Heart left ventricle (tissue), 16 donors: ENCODE results near the gene GRIP1. TPM values are rescaled to one million over a fixed set of nuclear protein-coding genes. Genes with fewer than 3 reads are reported as not detected.

Experiments used
- ATAC-seq, 4 donors: fragments of 200-7000 bp; cut with Tn5 transposase; one replicate each; pipeline ENCODE4 v1.9.1; 2020 to 2022; ENCODE audit warnings: moderate library complexity in 4 of 4, mild to moderate bottlenecking in 3 of 4, moderate number of reproducible peaks in 1 of 4
- DNase-seq, 5 donors: peaks; one replicate each; pipeline ENCODE4 v3.0.0-alpha.2; 2020
- H3K27ac ChIP-seq, 12 donors: fragments of 200-600 bp; sonication (generic) in 4 of 12; one replicate each; pipeline versions ENCODE4 v1.5.0 to v1.8.0; 2016 to 2022; ENCODE audit warnings: mild to moderate bottlenecking in 2 of 12
- H3K27me3 ChIP-seq, 9 donors: fragments of 200-600 bp; sonication (generic) in 2 of 9; one replicate each; pipeline versions ENCODE4 v1.5.1 to v1.8.0; 2016 to 2022; ENCODE audit warnings: mild to moderate bottlenecking in 3 of 9
- H3K36me3 ChIP-seq, 9 donors: fragments of 200-600 bp; sonication (generic) in 2 of 9; one replicate each; pipeline versions ENCODE4 v1.5.0 to v1.8.0; 2018 to 2022; ENCODE audit warnings: mild to moderate bottlenecking in 2 of 9
- H3K4me1 ChIP-seq, 12 donors: fragments of 200-600 bp; sonication (generic) in 4 of 12; one replicate each; pipeline versions ENCODE4 v1.5.0 to v1.8.0; 2016 to 2022; ENCODE audit warnings: mild to moderate bottlenecking in 3 of 12
- H3K4me3 ChIP-seq, 12 donors: fragments of 200-600 bp; sonication (generic) in 4 of 12; one replicate each; pipeline versions ENCODE4 v1.5.0 to v1.8.0; 2017 to 2022; ENCODE audit warnings: mild to moderate bottlenecking in 9 of 12, moderate library complexity in 4 of 12
- H3K9me3 ChIP-seq, 12 donors: fragments of 200-600 bp; sonication (generic) in 4 of 12; one replicate each; pipeline versions ENCODE4 v1.5.0 to v1.8.0; 2016 to 2022; ENCODE audit warnings: mild to moderate bottlenecking in 1 of 12
- CTCF ChIP-seq, 12 donors: fragments of 200-600 bp; sonication (generic) in 4 of 12; IDR thresholded peaks; one replicate each; pipeline versions ENCODE4 v1.5.0 to v1.8.0; 2018 to 2022; ENCODE audit warnings: antibody characterized with exemption in 12 of 12, mild to moderate bottlenecking in 5 of 12
- POLR2A ChIP-seq, 2 donors: fragments of 450-650 bp; IDR thresholded peaks; one replicate each; pipeline ENCODE4 v1.6.1; 2017; ENCODE audit warnings: antibody characterized with exemption in 2 of 2, mild to moderate bottlenecking in 2 of 2, moderate library complexity in 2 of 2
- WGBS, 4 donors: extraction: QIAGEN DNeasy Blood & Tissue Kit in 2 of 4; methylation state at CpG; one replicate each; pipeline versions ENCODE4 v1.1.5 to v1.1.7; 2013 to 2018; 5-methylcytosine and 5-hydroxymethylcytosine counted together
- intact Hi-C, 10 donors: fragments of 100-400 bp; cut with DNase I; formaldehyde crosslinking; loops; one replicate each; pipeline versions ENCODE4 v1.11.1 to v1.14.2; 2022
- polyA plus RNA-seq, 2 donors: library from polyadenylated mRNA; stranded (reverse); fragments of 200-250 nt; gene quantifications; one replicate each; pipeline ENCODE4 v1.2.3, GENCODE V29; 2013
- total RNA-seq, 9 donors: library from RNA; depleted of rRNA in 2 of 9; stranded (reverse); fragments of >200 nt in 2 of 9; fragmentation: NEBNext Ultra II Directional in 3 of 9; extraction: Animal tissue kit (Norgen Biotek cat#: 25700) in 3 of 9; gene quantifications; one replicate each; pipeline versions ENCODE4 v1.1.0 to v1.2.4, GENCODE V29; 2016 to 2023
- donor health status: ischemic (EF 13 %, LVEDD 7.1; RV severe dilation, severe dysfunction).
- donor health status: healthy with polysubstance abuse.
- donor health status: DM: no; HTN: yes; CAD: no.
- donor health status: DM: no; HTN: no; CAD: no.
- donor health status: ischemic (EF 25% LVEDD 6.9; RV normal size, moderate dysfunction).
- donor health status: ischemic (EF 25% LVEDD 5.7; RV mildly dilated, moderate dysfunction).
- donor health status: healthy.
- donor health status: DM: yes; HTN: yes; CAD: no.
- donor health status: ischemic (EF 35%, LVEDD 5.7; RV mildly dilated, moderate dysfunction).
- donor health status: nonischemic (EF 11% LVEDD 7.7; RV severe dilation, severe dysfunction).
- donor health status: DM: yes; HTN: yes; CAD: no.
- donor health status: PGD.
- donor health status: ischemic (EF 29% LVEDD 5.4; RV normal size, mild dysfunction).
- donor health status: nonischemic (EF 23%, LVEDD 6.1; RV moderate dilation, normal function).

Gene GRIP1
- total and polyA plus RNA-seq, 11 donors = 0.30 to 8.4 (median 1.5) TPM

DNA sequence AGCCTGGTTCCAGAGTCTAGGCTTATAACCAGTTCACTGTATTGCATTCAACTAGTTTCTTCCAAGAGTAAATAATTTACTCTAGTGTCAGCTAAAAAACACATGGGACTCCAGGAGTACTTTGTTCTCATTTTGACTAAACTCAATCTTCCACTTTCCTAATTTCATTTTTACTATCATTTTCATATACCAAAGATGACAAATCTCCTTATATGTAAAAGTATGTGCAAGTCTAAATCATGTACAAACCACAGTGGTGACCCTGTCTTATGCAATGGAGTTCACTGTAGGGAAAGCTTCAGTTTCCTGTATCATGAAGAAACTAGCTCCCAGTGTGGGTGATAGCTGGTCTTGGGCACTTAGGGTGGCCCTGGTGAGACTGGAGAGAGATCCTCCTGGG lies 225.0 kb downstream of the GRIP1 start:
- no peak overlapping the region for H3K4me3 ChIP-seq
- peaks cover 0 to 4% (median 0%) of the 10 kb centered on the region in 9 donors for H3K27me3 ChIP-seq
- DNase-seq (no peak), ATAC-seq (no peak)
- H3K36me3 ChIP-seq = no peaks in the 10 kb centered on the region
- H3K9me3 ChIP-seq = no peaks in the 10 kb centered on the region
- intact Hi-C loops = no loop called here
- TF ChIP-seq POLR2A (IDR thresholded peaks at IDR 0.05) (no peak), CTCF (IDR thresholded peaks at IDR 0.05) (no peak)
- no peak overlapping the region for H3K27ac ChIP-seq
- H3K4me1 ChIP-seq = no peaks in the 10 kb centered on the region

GRCh38 chr12:66453120-66453519 lies 225.8 kb downstream of the GRIP1 start:
- intact Hi-C loops = no loop called here

DNA sequence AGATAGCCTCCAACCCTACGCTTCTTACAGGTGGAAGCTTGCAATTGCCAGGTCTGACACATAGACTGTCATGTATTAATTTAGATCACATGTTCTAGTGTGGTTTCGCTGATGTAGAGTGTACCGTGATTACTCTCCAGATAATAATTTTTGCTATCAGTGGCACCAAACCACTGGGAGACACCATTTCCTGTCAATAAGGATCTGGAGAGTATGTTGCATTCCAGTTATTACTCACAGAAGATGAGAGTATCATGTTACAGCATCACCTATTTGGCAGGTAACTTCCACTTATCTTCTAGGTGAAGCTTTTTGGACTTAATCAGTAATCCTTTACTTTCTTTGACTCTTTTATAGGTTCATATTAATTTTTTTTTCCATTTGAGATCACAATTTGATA lies 229.3 kb downstream of the GRIP1 start:
- no peak for TF ChIP-seq POLR2A (IDR thresholded peaks at IDR 0.05)
- TF ChIP-seq CTCF (IDR thresholded peaks at IDR 0.05) = no peak
- no peak for ATAC-seq
- 83 to 89% (median 87%) methylated on average over 3 of the region's 3 CpGs for WGBS, 4 donors

More at GRCh38 chr12:66453120-66453519, 225.8 kb downstream of the GRIP1 start:
- DNase-seq (no peak), ATAC-seq (no peak)
- Histone ChIP-seq H3K27ac (no peak overlapping the region), H3K36me3 (no peaks in the 10 kb centered on the region), H3K4me3 (no peak overlapping the region), H3K4me1 (no peaks in the 10 kb centered on the region), H3K9me3 (no peaks in the 10 kb centered on the region), H3K27me3 (peaks cover 0 to 4% (median 0%) of the 10 kb centered on the region in 9 donors)
- 84 to 95% (median 92%) methylated on average over 4 of the region's 4 CpGs for WGBS, 4 donors
- no peak for TF ChIP-seq CTCF (IDR thresholded peaks at IDR 0.05)
- TF ChIP-seq POLR2A (IDR thresholded peaks at IDR 0.05) = no peak

DNA sequence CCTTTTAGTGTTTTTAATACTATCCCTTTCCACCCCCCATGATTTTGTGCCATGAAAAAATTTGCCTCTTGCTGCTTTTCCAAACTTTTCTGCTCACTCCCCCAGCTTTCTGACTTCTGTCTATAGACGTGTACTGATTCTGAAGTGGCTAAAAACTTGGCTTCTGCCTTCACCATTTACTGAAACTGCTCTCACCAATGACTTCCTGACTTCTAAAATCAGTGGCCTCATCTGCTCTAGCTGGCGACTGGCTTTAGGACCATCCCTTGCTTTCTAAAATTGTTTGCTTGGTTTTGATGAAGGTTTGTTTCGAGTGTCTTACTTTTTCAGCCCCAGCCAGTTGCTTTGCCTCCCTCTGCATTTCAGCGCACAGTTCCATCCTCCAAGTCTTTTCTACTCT lies 231.2 kb downstream of the GRIP1 start:
- TF ChIP-seq CTCF (IDR thresholded peaks at IDR 0.05) (no peak), POLR2A (IDR thresholded peaks at IDR 0.05) (no peak)
- no peak for ATAC-seq

More for the DNA sequence above, 229.3 kb downstream of the GRIP1 start:
- H3K36me3 ChIP-seq = no peaks in the 10 kb centered on the region
- DNase-seq = no peak
- H3K4me3 ChIP-seq = no peak overlapping the region
- H3K9me3 ChIP-seq = no peaks in the 10 kb centered on the region
- no peaks in the 10 kb centered on the region for H3K4me1 ChIP-seq
- no peak overlapping the region for H3K27ac ChIP-seq
- H3K27me3 ChIP-seq = no peaks in the 10 kb centered on the region
- intact Hi-C loops = no loop called here

More for the DNA sequence above, 231.2 kb downstream of the GRIP1 start:
- Histone ChIP-seq H3K4me1 (no peaks in the 10 kb centered on the region), H3K27me3 (no peaks in the 10 kb centered on the region), H3K36me3 (no peaks in the 10 kb centered on the region), H3K9me3 (no peaks in the 10 kb centered on the region), H3K27ac (no peak overlapping the region), H3K4me3 (no peak overlapping the region)
- intact Hi-C loops = no loop called here
- DNase-seq = no peak
- WGBS, 4 donors = 64 to 80% (median 73%) methylated on average over 4 of the region's 4 CpGs
